BE2C (cell line): ENCODE data around the gene UBE2L5.

ENCODE experiments used
- DNase-seq: peaks from one replicate; pipeline ENCODE4 v3.0.0-alpha.2; 2020
- H3K27me3 ChIP-seq: fragments of 250-450 bp; sonication (Bioruptor Pico); 2 replicates; pipeline ENCODE4 v1.5.1; 2020; ENCODE audit warnings: mild to moderate bottlenecking
- H3K36me3 ChIP-seq: fragments of 250-450 bp; sonication (Bioruptor Pico); 2 replicates; pipeline ENCODE4 v1.5.1; 2020; ENCODE audit warnings: mild to moderate bottlenecking
- H3K4me1 ChIP-seq: fragments of 250-450 bp; sonication (Bioruptor Pico); 2 replicates; pipeline ENCODE4 v1.5.1; 2020
- H3K4me3 ChIP-seq: 2 replicates; pipeline ENCODE4 v1.5.1; 2011; ENCODE audit warnings: low read depth, low read length
- H3K9me3 ChIP-seq: fragments of 250-450 bp; sonication (Bioruptor Pico); 2 replicates; pipeline ENCODE4 v1.5.1; 2020
- CTCF ChIP-seq: IDR thresholded peaks from 2 replicates; pipeline ENCODE4 v1.5.1; 2012; ENCODE audit warnings: mild to moderate bottlenecking, low read depth, low read length

Gene UBE2L5

GRCh38 chr13:30429721-30430694 is 7.7 kb downstream of the UBE2L5 start:
- DNase-seq = no peak
- no peaks in the 10 kb centered on the region for H3K27me3 ChIP-seq
- H3K4me3 ChIP-seq = no peak overlapping the region
- H3K36me3 ChIP-seq = no peaks in the 10 kb centered on the region
- no peaks in the 10 kb centered on the region for H3K4me1 ChIP-seq
- H3K9me3 ChIP-seq = no peaks in the 10 kb centered on the region
- no peak for TF ChIP-seq CTCF

GRCh38 chr13:30431269-30431940 is 9.1 kb downstream of the UBE2L5 start:
- no peak overlapping the region for H3K4me3 ChIP-seq
- no peaks in the 10 kb centered on the region for H3K36me3 ChIP-seq
- DNase-seq = no peak
- no peak for TF ChIP-seq CTCF
- no peaks in the 10 kb centered on the region for H3K4me1 ChIP-seq
- no peaks in the 10 kb centered on the region for H3K27me3 ChIP-seq
- no peaks in the 10 kb centered on the region for H3K9me3 ChIP-seq

GRCh38 chr13:30435911-30436451 is 13.7 kb downstream of the UBE2L5 start:
- no peak for TF ChIP-seq CTCF
- H3K9me3 ChIP-seq = no peaks in the 10 kb centered on the region
- H3K27me3 ChIP-seq = no peaks in the 10 kb centered on the region
- H3K36me3 ChIP-seq = no peaks in the 10 kb centered on the region
- no peaks in the 10 kb centered on the region for H3K4me1 ChIP-seq
- no peak for DNase-seq
- H3K4me3 ChIP-seq = no peak overlapping the region

GRCh38 chr13:30437177-30437576 is 14.9 kb downstream of the UBE2L5 start:
- no peaks in the 10 kb centered on the region for H3K4me1 ChIP-seq
- no peaks in the 10 kb centered on the region for H3K27me3 ChIP-seq
- TF ChIP-seq CTCF = no peak
- H3K36me3 ChIP-seq = no peaks in the 10 kb centered on the region
- no peak for DNase-seq
- H3K9me3 ChIP-seq = no peaks in the 10 kb centered on the region
- H3K4me3 ChIP-seq = no peak overlapping the region

GRCh38 chr13:30438286-30438685 is 16.0 kb downstream of the UBE2L5 start:
- Histone ChIP-seq H3K4me3 (no peak overlapping the region), H3K9me3 (no peaks in the 10 kb centered on the region), H3K36me3 (no peaks in the 10 kb centered on the region), H3K27me3 (no peaks in the 10 kb centered on the region), H3K4me1 (no peaks in the 10 kb centered on the region)
- no peak for TF ChIP-seq CTCF
- DNase-seq = no peak
